SK-N-SH (cell line): Measurements from ENCODE around the gene TREM1. TPM values are rescaled to one million over a fixed set of nuclear protein-coding genes. Genes with fewer than 3 reads are reported as not detected.
A peak's percentile ranks its signal among the peaks of the same experiment; 100 is the strongest.

Experiments used
- CTCF ChIA-PET: fragments of 300-600, 350-600 bp; formaldehyde crosslinking; extraction: SDS; loops from one replicate; lab custom pipeline; 2021; lab: Yijun Ruan, JAX
- POLR2A ChIA-PET: fragments of 350-600 bp; sonication (Branson Sonifier 250); formaldehyde crosslinking; extraction: SDS; loops from one replicate; lab custom pipeline; 2020; ENCODE audit warnings: antibody characterized with exemption, inconsistent platforms; lab: Yijun Ruan, JAX
- DNase-seq: peaks from one replicate; pipeline ENCODE4 v3.0.0; 2012
- H2AFZ ChIP-seq: fragments of 200-600 bp; sonication (generic); 2 replicates; pipeline ENCODE4 v1.8.1; 2016; ENCODE audit warnings: antibody characterized with exemption, mild to moderate bottlenecking, low read depth
- H3F3A ChIP-seq: fragments of 200-600 bp; sonication (generic); replicated peaks from 2 replicates; pipeline ENCODE3; 2016; ENCODE audit warnings: antibody characterized with exemption, mild to moderate bottlenecking; ENCODE audit not compliant: insufficient read depth
- H3K27ac ChIP-seq, 2 experiments: fragments of 200-500 bp in 1 of 2; fragments of 200-600 bp in 1 of 2; sonication (Bioruptor generic) in 1 of 2; sonication (generic), shearing (Covaris generic) in 1 of 2; 2 replicates each; pipeline versions ENCODE4 v1.5.1 to v1.6.1; 2014 to 2016; ENCODE audit warnings: low read depth in 2 of 2, inconsistent platforms in 1 of 2, low read length in 1 of 2, mild to moderate bottlenecking in 1 of 2, mixed read lengths in 1 of 2
- H3K27me3 ChIP-seq: fragments of 200-600 bp; sonication (generic), shearing (Covaris generic); 2 replicates; pipeline ENCODE4 v1.6.1; 2016; ENCODE audit warnings: mixed run types; ENCODE audit not compliant: insufficient read depth
- H3K36me3 ChIP-seq, 2 experiments: fragments of 200-500 bp in 1 of 2; fragments of 200-600 bp in 1 of 2; sonication (Bioruptor generic) in 1 of 2; sonication (generic) in 1 of 2; replicated peaks in 1 of 2; 2 replicates each; pipeline versions ENCODE3 to v1.5.1; 2014 to 2016; ENCODE audit warnings: low read length in 1 of 2, mild to moderate bottlenecking in 1 of 2; ENCODE audit not compliant: insufficient read depth in 2 of 2, control insufficient read depth in 1 of 2
- H3K4me1 ChIP-seq, 2 experiments: fragments of 200-500 bp in 1 of 2; fragments of 200-600 bp in 1 of 2; sonication (Bioruptor generic) in 1 of 2; sonication (generic), shearing (Covaris generic) in 1 of 2; 2 replicates each; pipeline versions ENCODE4 v1.5.1 to v1.6.1; 2014 to 2016; ENCODE audit warnings: low read depth in 1 of 2, low read length in 1 of 2, mixed run types in 1 of 2; ENCODE audit not compliant: insufficient read depth in 2 of 2, control insufficient read depth in 1 of 2
- H3K4me2 ChIP-seq: fragments of 200-600 bp; sonication (generic), shearing (Covaris generic); 2 replicates; pipeline ENCODE4 v1.6.1; 2017; ENCODE audit warnings: mixed run types
- H3K4me3 ChIP-seq, 2 experiments: fragments of 200-500 bp in 1 of 2; fragments of 200-600 bp in 1 of 2; sonication (Bioruptor generic) in 1 of 2; sonication (generic), shearing (Covaris generic) in 1 of 2; 2 replicates each; pipeline versions ENCODE4 v1.5.1 to v1.8.1; 2014 to 2016; ENCODE audit warnings: low read depth in 2 of 2, inconsistent platforms in 1 of 2, low read length in 1 of 2, mild to moderate bottlenecking in 1 of 2, mixed read lengths in 1 of 2, moderate library complexity in 1 of 2
- H3K79me2 ChIP-seq: fragments of 200-600 bp; sonication (generic); 2 replicates; pipeline ENCODE4 v1.8.1; 2017; ENCODE audit warnings: mild to moderate bottlenecking; ENCODE audit not compliant: insufficient read depth
- H3K9ac ChIP-seq: fragments of 200-600 bp; sonication (generic); 2 replicates; pipeline ENCODE4 v1.6.1; 2017; ENCODE audit warnings: mixed run types
- H3K9me2 ChIP-seq: fragments of 200-600 bp; sonication (generic); 2 replicates; pipeline ENCODE4 v1.6.1; 2017; ENCODE audit warnings: mixed run types
- H3K9me3 ChIP-seq: fragments of 200-600 bp; sonication (generic); 2 replicates; pipeline ENCODE4 v1.6.1; 2017; ENCODE audit warnings: mixed run types, mild to moderate bottlenecking, moderate library complexity
- H4K20me1 ChIP-seq: fragments of 200-600 bp; sonication (generic); 2 replicates; pipeline ENCODE4 v1.6.1; 2017; ENCODE audit warnings: mild to moderate bottlenecking, mixed run types; ENCODE audit not compliant: insufficient read depth
- CHD2 ChIP-seq: fragments of 150-350 bp; IDR thresholded peaks from 2 replicates; pipeline ENCODE4 v1.6.1; 2018; ENCODE audit warnings: low read length; ENCODE audit not compliant: partially characterized antibody
- ELF1 ChIP-seq: IDR thresholded peaks from 2 replicates; pipeline ENCODE4 v1.4.0; 2012
- EZH2phosphoT487 ChIP-seq: fragments of 200-600 bp; sonication (generic); IDR thresholded peaks from 2 replicates; pipeline ENCODE4 v1.6.1; 2017; ENCODE audit warnings: low read depth, mixed run types, mild to moderate bottlenecking, antibody characterized with exemption, moderate library complexity, borderline replicate concordance
- GATA2 ChIP-seq: sonication (generic); formaldehyde crosslinking; IDR thresholded peaks from 2 replicates; pipeline ENCODE4 v1.5.0; 2020; ENCODE audit warnings: mild to moderate bottlenecking, missing genetic modification reagents
- MXI1 ChIP-seq: IDR thresholded peaks from 2 replicates; pipeline ENCODE4 v1.6.1; 2012; ENCODE audit warnings: mild to moderate bottlenecking, low read depth, low read length, improper control_type of control experiment
- NFIC ChIP-seq: IDR thresholded peaks from 2 replicates; pipeline ENCODE4 v1.4.0; 2012; ENCODE audit warnings: borderline replicate concordance
- RAD21 ChIP-seq: IDR thresholded peaks from 2 replicates; pipeline ENCODE4 v1.6.1; 2012; ENCODE audit warnings: mild to moderate bottlenecking, low read length
- RCOR1 ChIP-seq: fragments of 150-350 bp; IDR thresholded peaks from 2 replicates; pipeline ENCODE4 v1.6.1; 2017; ENCODE audit warnings: antibody characterized with exemption, low read length
- SMC3 ChIP-seq: IDR thresholded peaks from 2 replicates; pipeline ENCODE4 v1.6.1; 2012; ENCODE audit warnings: low read depth, low read length, improper control_type of control experiment
- TAF1 ChIP-seq: IDR thresholded peaks from 2 replicates; pipeline ENCODE4 v1.6.1; 2012; ENCODE audit warnings: low read depth, mild to moderate bottlenecking, low read length, moderate library complexity, borderline replicate concordance
- TCF12 ChIP-seq: IDR thresholded peaks from 2 replicates; pipeline ENCODE4 v1.4.0; 2012
- YY1 ChIP-seq: IDR thresholded peaks from 2 replicates; pipeline ENCODE4 v1.4.0; 2012; ENCODE audit warnings: low read depth, mild to moderate bottlenecking
- WGBS: methylation state at CpG from one replicate; pipeline ENCODE4 v1.1.6; 2017; ENCODE audit warnings: low lambda C conversion rate; 5-methylcytosine and 5-hydroxymethylcytosine counted together
- polyA plus RNA-seq, 3 experiments: library from polyadenylated mRNA; depleted of rRNA; stranded (reverse); fragments of >200 nt; gene quantifications; 2 replicates each; pipeline ENCODE4 v1.2.3, GENCODE V29; 2012
- TF ChIP-seq, protein P1 (sequence below): fragments of 150-350 bp; IDR thresholded peaks from 2 replicates; pipeline ENCODE4 v1.6.1; 2016; ENCODE audit warnings: mild to moderate bottlenecking, low read depth, low read length
- TF ChIP-seq, protein P2 (sequence below): IDR thresholded peaks from 2 replicates; pipeline ENCODE4 v1.4.0; 2012; ENCODE audit warnings: low read depth, borderline replicate concordance
- TF ChIP-seq, protein P3 (sequence below): IDR thresholded peaks from 2 replicates; pipeline ENCODE4 v1.6.1; 2012; ENCODE audit warnings: mild to moderate bottlenecking, low read depth, low read length, moderate library complexity
- TF ChIP-seq, protein P4 (sequence below): IDR thresholded peaks from 2 replicates; pipeline ENCODE4; 2012

The TREM1 gene
- polyA plus RNA-seq, 1 of the 3 experiments (the other 2 are of a cell fraction): not detected

DNA sequence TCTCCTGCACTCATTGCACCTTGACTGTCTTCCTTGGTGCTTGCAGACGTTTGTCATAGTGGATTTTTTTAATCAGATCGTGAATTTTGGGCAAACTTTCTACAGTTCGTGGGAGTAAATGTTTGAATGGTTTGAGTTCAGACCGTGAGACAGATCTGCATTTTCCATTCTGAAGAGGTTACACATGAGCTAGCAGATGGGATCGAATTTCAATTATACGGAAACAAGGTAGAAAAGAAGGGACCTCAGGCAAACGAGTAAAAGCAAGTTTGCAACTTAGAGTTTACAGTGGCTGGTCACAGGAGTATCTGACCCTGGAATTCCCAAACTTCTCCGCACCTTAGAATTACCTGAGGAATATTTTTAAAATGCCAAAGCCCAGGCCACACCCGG is 31.8 kb upstream of the TREM1 start:
- Histone ChIP-seq H3K9me3 (no peaks in the 10 kb centered on the region), H3K27ac (no peak overlapping the region)
- 14% methylated on average over 9 of the region's 9 CpGs for WGBS

More for the DNA sequence above, 31.8 kb upstream of the TREM1 start:
- H3F3A ChIP-seq: peaks cover 6% of the 10 kb centered on the region
- H3K79me2 ChIP-seq: no peaks in the 10 kb centered on the region
- peak overlapping the region; percentile 66; the same call in 1 of the 2 replicates for H2AFZ ChIP-seq
- TF ChIP-seq NFIC: no peak
- no peak for TF ChIP-seq RCOR1
- TF ChIP-seq, protein P1, sequence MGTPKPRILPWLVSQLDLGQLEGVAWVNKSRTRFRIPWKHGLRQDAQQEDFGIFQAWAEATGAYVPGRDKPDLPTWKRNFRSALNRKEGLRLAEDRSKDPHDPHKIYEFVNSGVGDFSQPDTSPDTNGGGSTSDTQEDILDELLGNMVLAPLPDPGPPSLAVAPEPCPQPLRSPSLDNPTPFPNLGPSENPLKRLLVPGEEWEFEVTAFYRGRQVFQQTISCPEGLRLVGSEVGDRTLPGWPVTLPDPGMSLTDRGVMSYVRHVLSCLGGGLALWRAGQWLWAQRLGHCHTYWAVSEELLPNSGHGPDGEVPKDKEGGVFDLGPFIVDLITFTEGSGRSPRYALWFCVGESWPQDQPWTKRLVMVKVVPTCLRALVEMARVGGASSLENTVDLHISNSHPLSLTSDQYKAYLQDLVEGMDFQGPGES: no peak
- no peak for TF ChIP-seq ELF1
- no peak for TF ChIP-seq TCF12
- TF ChIP-seq GATA2 (CRISPR knock-in tag): no peak
- TF ChIP-seq YY1: no peak
- TF ChIP-seq, protein P2, sequence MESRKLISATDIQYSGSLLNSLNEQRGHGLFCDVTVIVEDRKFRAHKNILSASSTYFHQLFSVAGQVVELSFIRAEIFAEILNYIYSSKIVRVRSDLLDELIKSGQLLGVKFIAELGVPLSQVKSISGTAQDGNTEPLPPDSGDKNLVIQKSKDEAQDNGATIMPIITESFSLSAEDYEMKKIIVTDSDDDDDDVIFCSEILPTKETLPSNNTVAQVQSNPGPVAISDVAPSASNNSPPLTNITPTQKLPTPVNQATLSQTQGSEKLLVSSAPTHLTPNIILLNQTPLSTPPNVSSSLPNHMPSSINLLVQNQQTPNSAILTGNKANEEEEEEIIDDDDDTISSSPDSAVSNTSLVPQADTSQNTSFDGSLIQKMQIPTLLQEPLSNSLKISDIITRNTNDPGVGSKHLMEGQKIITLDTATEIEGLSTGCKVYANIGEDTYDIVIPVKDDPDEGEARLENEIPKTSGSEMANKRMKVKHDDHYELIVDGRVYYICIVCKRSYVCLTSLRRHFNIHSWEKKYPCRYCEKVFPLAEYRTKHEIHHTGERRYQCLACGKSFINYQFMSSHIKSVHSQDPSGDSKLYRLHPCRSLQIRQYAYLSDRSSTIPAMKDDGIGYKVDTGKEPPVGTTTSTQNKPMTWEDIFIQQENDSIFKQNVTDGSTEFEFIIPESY: no peak
- TF ChIP-seq MXI1: no peak
- no peak for TF ChIP-seq RAD21
- TF ChIP-seq SMC3: no peak
- TF ChIP-seq EZH2phosphoT487: no peak
- no peak for TF ChIP-seq TAF1
- TF ChIP-seq, protein P3, sequence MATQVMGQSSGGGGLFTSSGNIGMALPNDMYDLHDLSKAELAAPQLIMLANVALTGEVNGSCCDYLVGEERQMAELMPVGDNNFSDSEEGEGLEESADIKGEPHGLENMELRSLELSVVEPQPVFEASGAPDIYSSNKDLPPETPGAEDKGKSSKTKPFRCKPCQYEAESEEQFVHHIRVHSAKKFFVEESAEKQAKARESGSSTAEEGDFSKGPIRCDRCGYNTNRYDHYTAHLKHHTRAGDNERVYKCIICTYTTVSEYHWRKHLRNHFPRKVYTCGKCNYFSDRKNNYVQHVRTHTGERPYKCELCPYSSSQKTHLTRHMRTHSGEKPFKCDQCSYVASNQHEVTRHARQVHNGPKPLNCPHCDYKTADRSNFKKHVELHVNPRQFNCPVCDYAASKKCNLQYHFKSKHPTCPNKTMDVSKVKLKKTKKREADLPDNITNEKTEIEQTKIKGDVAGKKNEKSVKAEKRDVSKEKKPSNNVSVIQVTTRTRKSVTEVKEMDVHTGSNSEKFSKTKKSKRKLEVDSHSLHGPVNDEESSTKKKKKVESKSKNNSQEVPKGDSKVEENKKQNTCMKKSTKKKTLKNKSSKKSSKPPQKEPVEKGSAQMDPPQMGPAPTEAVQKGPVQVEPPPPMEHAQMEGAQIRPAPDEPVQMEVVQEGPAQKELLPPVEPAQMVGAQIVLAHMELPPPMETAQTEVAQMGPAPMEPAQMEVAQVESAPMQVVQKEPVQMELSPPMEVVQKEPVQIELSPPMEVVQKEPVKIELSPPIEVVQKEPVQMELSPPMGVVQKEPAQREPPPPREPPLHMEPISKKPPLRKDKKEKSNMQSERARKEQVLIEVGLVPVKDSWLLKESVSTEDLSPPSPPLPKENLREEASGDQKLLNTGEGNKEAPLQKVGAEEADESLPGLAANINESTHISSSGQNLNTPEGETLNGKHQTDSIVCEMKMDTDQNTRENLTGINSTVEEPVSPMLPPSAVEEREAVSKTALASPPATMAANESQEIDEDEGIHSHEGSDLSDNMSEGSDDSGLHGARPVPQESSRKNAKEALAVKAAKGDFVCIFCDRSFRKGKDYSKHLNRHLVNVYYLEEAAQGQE: no peak
- TF ChIP-seq, protein P4, sequence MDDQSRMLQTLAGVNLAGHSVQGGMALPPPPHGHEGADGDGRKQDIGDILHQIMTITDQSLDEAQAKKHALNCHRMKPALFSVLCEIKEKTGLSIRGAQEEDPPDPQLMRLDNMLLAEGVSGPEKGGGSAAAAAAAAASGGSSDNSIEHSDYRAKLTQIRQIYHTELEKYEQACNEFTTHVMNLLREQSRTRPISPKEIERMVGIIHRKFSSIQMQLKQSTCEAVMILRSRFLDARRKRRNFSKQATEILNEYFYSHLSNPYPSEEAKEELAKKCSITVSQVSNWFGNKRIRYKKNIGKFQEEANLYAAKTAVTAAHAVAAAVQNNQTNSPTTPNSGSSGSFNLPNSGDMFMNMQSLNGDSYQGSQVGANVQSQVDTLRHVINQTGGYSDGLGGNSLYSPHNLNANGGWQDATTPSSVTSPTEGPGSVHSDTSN: no peak
- no peak for TF ChIP-seq CHD2
- no peaks in the 10 kb centered on the region for H3K9me2 ChIP-seq
- no peaks in the 10 kb centered on the region for H4K20me1 ChIP-seq
- no peaks in the 10 kb centered on the region for H3K36me3 ChIP-seq
- H3K4me2 ChIP-seq: peak overlapping the region; percentile 85
- POLR2A ChIA-PET: no interaction called here
- H3K9ac ChIP-seq: no peak overlapping the region
- DNase-seq: no peak
- peak overlapping the region in 1 of 2 experiments; percentile 60; a peak in 2 of 4 replicates for H3K4me3 ChIP-seq
- peaks cover 27% of the 10 kb centered on the region for H3K27me3 ChIP-seq
- H3K4me1 ChIP-seq: peaks cover 0 to 2% of the 10 kb centered on the region in 2 experiments; a peak in 1 of 4 replicates
- CTCF ChIA-PET: interaction anchor here (0.6 to 4.9 kb wide), 14 partner anchors 9 to 710 kb away, joined by 3 to 80 read pairs (median 3); partner anchors contain the start of gene NCR2
